ENCODE results near the gene ARL5B. TPM values are rescaled to one million over a fixed set of nuclear protein-coding genes. Genes with fewer than 3 reads are reported as not detected.
"Not testable (repeated sequence)": the region's sequence is repeated elsewhere in the genome, so short reads cannot be mapped to it uniquely, and the experiment has no call there.

ARL5B gene
- total and polyA plus RNA-seq, 2 of the 4 experiments (the other 2 are of a cell fraction) = 5.9 to 12.0 TPM

DNA sequence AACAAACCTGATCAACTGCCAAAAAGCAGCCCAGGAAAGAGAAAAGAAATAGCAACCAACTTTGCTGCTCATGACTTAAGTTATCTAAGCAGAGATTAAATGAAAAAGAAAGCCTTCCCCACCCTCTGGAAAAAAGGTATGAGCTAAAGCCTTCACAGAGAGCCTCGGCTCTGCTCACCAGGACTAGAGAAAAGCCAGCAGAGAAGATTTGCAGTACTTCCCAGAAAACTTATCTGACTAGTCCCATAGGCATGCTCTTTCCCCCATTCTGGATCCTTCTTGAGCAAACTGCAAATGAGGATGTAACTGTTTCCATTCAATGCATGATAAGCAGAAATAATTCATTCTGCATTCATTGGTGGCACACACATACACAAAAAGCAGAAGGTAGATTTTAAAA lies 35.6 kb upstream of the ARL5B start:
- H2BK120ac ChIP-seq (ENCODE audit: low read depth, low read length); H3K36me3 ChIP-seq (ENCODE audit: control insufficient read depth, insufficient read depth, low read length); H2AK9ac ChIP-seq (replicated peaks; ENCODE audit: low read depth, low read length, poor library complexity); BruUV-seq (replicated peaks); H2AK5ac ChIP-seq (ENCODE audit: low read depth, low read length); H3K4me3 ChIP-seq (ENCODE audit: insufficient read depth, low read depth, low read length); H2BK15ac ChIP-seq (ENCODE audit: low read depth, low read length); H4K20me1 ChIP-seq (ENCODE audit: insufficient read depth, low read length); H3K9me3 ChIP-seq (ENCODE audit: control insufficient read depth, insufficient read depth, low read length); H3K9ac ChIP-seq (ENCODE audit: low read depth, low read length); H3K79me1 ChIP-seq (ENCODE audit: low read depth in 1 of 2, low read length in 2 of 2); H3K27me3 ChIP-seq (ENCODE audit: control insufficient read depth, insufficient read depth, low read length); H3K4me1 ChIP-seq (ENCODE audit: control insufficient read depth, insufficient read depth, low read length); H3K9me1 ChIP-seq (ENCODE audit: insufficient read depth, low read length); H3K27ac ChIP-seq (ENCODE audit: insufficient read depth, low read length); H3K56ac ChIP-seq (ENCODE audit: extremely low read depth, insufficient read depth, low read length); POLR2A ChIA-PET (ENCODE audit: unreplicated experiment); dilution Hi-C loops (cut with HindIII; ENCODE audit: low sequenced_read_pairs, unreplicated experiment); in situ Hi-C loops (cut with MboI; ENCODE audit: low sequenced_read_pairs); CTCF ChIA-PET; H3K4ac ChIP-seq (ENCODE audit: low read depth, low read length); intact Hi-C loops (cut with micrococcal nuclease); H4K91ac ChIP-seq (ENCODE audit: insufficient read depth, low read depth, low read length); H2AFZ ChIP-seq (replicated peaks; ENCODE audit: low read length, poor library complexity); H4K8ac ChIP-seq (ENCODE audit: low read depth in 2 of 2, low read length in 2 of 2): not testable (repeated sequence)
- peak overlapping the region; percentile 5; the same call in 1 of the 2 replicates for H3K23ac ChIP-seq (ENCODE audit: low read depth, low read length)
- DNase-seq = peak; percentile 69
- H3K4me2 ChIP-seq (ENCODE audit: low read depth, low read length) = peak overlapping the region; percentile 41; the same call in 1 of the 2 replicates
- H3K14ac ChIP-seq (replicated peaks; ENCODE audit: low read depth, low read length) = peak overlapping the region; percentile 65; the same call in 1 of the 2 replicates
- H4K5ac ChIP-seq (ENCODE audit: low read depth, low read length) = peak overlapping the region; percentile 71; the same call in 1 of the 2 replicates
- no CpG with 5 or more reads among the region's 1 CpG for WGBS, 2 experiments (ENCODE audit: extremely low coverage in 2 of 2, insufficient read length in 1 of 2)
- peak overlapping the region; percentile 21; the same call in 1 of the 2 replicates for H2BK20ac ChIP-seq (ENCODE audit: low read depth, low read length)
- peak overlapping the region; percentile 88; the same call in 1 of the 2 replicates for H3K18ac ChIP-seq (ENCODE audit: low read depth, low read length)
- H2BK5ac ChIP-seq (ENCODE audit: low read depth, low read length, poor library complexity, severe bottlenecking) = peak overlapping the region; percentile 65
- peak; percentile 89 for ATAC-seq (ENCODE audit: low read depth)

Measured in IMR-90 (cell line).